GM21619 (cell line): Measurements from ENCODE around the gene CNTN1.

Source experiments
- ATAC-seq: cut with Tn5 transposase; IDR thresholded peaks from one replicate; pipeline ENCODE4 v1.9.1; 2021; ENCODE audit not compliant: unreplicated experiment

The CNTN1 gene

DNA sequence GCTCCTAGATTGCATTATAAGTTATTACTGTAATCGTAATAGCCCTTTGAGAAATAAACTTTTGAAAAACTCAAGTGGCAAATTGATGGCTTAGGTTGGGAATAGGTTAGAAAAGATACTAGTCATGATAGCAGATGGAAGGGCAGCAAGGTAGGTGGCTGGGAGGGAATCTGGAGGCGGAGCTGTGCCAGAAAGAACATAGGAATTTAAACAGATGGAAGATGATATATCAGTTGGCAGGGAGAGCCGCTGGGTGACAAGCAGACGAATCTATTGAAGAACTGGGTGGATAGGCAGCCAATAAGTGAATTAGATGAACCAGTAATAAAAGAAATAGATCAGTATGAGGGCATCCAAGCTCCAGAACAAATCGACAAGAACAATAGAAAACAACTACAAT, 142.1 kb downstream of the CNTN1 start:
- no peak for ATAC-seq

DNA sequence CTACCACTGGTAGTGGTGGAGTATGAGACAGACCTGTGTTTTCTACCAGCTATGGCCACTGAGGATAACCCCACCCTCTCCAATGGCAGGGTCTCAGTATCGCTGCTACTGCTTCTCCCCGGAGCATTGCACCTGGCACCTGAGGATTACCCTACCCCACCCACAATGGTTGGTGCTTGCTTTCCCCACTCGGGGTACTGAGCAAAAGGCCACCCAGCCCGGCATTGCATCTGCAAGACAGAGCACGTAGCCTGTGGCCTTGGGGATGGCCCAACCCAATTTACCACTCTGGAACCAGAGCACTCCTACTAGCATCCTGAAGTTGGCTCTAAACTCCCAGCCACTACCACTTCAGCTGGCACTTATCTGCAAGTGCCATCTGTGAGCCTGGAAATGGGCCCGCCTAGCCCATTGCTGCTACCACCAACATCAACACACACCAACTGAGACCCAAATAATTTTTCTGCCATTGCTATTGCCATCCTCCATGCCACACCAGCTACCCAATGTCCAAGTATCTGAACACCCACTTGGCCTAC, 145.7 kb downstream of the CNTN1 start:
- no peak for ATAC-seq

DNA sequence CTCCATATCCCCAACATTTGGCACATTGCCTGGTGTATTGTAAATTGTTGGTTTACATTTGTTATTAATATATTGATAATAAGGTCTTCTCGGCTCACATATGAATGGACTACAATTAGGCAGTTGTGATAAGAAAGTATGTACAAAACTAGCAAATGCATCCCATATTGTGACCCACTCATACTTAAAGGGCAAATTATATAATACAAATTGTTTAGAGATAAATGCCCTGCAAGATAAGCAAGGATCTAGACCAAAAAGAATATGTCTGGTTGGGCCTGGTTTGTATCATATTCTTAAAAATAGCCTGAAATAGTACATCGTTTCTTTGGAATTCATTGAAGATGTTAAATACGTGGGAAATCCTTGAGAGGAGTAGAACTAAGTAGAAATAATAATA, 151.3 kb downstream of the CNTN1 start:
- ATAC-seq, result no peak

DNA sequence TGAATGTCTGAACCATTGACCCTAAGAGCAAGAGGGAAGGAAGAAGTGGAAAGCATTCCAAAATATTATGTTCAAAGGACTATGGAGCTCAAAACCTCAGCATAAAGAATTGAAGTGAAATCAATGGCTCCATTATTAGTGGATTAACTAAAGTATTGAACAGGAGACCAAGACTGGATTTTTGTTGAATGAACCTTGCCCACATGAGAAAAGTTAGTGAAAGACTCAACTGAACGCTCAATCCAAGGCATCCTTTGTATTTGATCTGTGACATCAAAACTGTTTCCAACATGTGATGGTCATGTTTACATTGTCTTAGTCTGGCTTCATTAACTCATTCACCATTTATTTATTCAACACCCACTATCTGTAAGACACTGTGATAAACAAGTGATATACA, 161.0 kb downstream of the CNTN1 start:
- no peak for ATAC-seq

DNA sequence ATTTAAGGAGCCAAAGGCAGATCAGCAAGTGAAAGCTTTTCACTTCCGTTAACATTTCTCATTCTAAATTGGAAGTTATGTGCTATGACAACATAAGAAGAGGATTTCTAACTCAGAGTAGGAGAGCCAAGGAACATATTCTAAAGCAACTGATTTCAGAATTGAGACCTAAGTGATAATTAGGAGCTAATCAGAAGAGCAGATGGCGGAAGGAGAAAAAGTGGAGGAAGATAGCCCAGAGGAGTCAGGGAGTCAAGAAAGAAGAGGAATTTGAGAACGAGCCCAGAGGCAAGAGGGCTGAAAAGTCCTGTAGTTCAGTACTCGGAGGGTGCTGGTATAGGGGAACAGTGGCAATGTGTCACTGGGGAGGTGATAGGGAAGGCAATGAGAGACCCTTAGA, 162.4 kb downstream of the CNTN1 start:
- no peak for ATAC-seq

DNA sequence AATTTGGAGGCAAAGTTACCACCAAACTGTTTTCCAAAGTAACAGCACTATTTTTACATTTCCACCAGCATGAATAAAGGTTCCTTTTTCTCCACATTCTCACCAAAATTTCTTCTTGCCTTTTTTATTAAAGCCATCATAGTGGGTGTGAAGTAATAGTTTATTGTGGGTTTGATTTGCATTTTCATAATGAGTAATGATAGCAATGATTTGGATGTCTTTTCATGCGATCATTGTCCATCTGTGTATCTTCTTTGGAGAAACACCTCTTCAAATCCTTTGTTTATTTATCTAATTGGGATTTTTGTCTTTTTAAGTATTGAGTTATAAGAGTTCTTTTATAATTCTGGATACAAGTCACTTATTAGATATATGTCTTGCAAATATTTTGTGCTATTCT, 172.7 kb downstream of the CNTN1 start:
- ATAC-seq, result no peak

DNA sequence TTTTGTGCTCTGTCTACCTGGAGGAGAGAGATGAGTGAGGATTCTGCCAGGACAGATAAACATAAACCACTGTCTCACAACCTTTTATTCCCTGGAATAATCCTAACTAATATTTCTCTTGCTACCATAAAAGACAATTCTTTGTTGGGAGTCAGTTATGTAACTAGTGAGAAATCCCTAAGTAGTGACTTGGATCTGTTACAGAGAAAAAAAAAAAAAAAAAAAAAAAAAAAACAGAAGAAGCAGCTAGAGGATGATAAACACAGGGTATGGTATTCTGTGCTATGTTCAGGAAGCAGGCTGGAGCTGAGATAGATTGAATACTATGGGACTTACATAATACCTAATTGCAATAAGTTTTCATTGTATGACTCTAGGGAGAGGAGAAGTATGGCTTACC, 178.7 kb downstream of the CNTN1 start:
- ATAC-seq, result no peak

DNA sequence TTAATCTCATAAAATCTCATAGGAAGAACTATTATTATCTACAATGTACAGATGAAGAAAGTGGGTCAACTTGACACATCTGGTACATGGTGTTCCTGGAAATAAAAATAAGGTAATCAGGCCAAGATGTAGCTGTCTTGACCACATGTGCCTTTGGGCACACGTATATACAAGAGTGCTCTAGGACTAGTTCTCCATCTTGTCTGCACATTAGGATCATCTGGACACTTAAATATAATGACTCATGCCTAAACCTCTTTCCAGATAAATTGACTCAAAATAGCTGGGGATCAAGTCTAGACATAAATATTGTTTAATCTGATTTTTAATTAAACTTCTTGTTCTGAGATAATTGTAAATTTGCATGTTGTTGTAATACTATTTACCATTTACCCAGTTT, 182.6 kb downstream of the CNTN1 start:
- no peak for ATAC-seq

DNA sequence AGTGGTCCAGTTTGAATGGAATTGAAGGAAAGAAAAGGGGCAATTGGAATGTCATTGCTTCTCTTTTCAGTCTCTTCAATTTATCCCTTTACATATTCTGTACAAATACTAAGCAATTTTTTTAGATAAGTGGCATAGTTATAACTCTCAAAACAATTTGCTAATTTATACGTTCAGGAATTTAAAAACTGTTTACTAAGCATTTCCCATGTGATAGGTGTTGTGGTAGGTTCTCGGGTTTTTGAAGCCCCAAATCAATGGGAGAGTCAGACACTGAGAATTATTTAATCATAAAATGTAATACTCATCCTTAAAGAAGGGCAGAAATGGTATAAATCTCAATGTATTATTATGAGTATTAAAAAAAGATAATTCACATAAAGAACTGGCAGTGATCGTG, 197.1 kb downstream of the CNTN1 start:
- no peak for ATAC-seq

DNA sequence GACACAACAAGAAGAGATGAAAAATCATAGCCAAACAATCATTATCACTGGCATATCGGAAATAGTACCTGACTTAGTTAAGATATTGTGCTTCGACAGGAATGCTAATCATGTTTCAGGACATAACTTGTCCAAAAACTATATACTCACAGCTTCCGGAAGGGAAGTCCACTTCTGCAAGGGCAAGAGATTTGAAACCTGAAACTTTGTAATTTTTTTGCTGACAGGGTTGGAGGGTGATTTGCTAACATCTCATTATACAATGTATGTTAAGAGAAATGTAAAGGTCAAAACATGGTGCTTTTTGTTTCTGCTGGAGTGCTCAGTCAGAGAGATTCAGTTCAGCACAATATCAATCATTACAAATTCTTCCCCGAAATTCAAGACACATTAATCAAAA, 200.3 kb downstream of the CNTN1 start:
- ATAC-seq, result no peak

DNA sequence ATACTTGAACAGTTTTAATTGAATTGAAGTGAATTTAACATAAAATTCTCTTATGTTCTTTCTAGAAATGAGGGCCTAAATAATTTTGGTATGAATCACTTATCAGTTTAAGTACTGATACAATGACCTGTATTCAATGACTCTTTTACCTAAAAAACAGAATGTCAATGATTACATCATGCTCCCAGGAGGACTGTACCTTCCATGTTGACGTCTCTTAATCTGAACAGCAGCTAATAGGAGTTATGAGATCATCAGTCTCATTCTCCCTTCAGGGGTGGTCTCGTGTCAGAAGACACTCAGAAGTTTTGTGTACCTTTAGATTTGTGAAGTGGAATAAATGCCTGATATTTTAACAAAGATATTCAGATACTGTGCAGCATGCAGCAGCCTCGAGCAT, 206.3 kb downstream of the CNTN1 start:
- no peak for ATAC-seq

DNA sequence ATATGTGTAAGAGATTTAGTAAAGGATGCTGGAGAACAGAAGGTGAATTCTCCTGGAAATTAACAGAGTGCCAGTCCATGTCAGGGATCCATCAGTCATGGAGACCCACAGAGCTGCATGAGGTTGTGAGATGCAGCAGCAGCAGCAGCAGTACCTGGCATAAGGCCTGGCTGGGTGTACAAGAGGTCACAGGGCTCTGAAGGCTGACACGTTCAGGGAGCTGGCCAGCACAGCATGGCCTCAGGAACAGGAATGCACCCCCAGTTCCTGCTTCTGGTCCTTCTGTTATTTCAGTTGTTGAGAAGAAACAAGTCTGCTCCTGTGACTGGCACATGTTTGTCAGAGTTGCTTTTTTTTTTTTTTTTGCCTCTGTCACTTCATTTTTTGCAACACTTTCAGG, 210.8 kb downstream of the CNTN1 start:
- no peak for ATAC-seq

DNA sequence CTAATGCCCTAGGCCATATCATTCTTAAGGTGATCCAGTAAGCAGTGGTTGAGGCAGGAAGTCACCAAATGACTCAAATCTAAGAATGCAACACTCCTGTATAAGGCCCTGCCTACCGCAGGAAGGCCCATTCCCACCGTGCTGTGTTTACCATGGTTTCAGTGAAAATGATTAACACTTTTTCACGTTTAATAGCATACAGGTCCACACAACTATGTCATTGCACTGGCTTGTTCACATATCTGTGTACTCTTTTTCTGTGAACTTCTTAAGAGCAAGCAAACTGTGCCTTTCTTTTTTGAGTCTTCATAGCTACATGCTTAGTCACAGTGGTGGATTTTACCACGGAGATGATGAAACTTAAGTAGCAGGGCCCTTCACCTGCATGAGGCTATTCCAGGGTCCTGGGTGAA, 214.9 kb downstream of the CNTN1 start:
- ATAC-seq, result peak; percentile 95

DNA sequence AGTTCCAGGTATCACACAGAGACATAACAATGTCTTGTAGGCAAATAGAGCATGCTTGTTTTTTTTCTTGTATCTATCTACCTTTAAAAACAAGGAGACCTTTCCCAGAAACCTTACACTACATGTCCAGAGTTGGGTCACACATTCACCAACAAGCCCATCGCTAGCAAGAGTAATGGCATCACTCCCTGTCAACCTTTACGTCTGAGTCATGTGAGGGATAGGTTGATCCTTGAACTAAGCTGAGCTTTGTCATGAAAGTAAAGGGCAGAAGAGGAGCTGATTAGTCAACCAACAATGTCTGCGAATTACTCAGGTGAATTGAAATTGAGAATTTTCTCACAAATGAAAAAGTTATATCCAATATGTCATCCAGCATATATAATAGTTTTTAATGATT, 219.4 kb downstream of the CNTN1 start:
- no peak for ATAC-seq

DNA sequence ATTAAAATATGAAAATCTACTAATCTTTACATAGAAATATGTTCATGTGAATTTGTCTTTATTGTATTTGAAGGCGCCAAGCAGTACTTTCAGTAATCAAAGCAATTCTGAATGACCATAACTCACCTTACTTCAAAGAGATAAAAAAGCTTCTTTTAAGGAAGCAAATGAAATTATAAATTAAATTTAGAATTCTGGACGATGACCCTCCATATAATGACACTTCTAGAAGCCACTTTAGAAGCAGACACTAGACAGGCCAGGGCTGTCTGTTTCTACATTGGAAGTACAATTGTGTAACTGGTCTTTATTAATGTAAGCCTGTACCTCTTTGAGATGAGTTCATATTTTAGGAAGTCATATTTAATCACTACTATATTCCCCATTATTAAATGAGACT, 222.9 kb downstream of the CNTN1 start:
- no peak for ATAC-seq

DNA sequence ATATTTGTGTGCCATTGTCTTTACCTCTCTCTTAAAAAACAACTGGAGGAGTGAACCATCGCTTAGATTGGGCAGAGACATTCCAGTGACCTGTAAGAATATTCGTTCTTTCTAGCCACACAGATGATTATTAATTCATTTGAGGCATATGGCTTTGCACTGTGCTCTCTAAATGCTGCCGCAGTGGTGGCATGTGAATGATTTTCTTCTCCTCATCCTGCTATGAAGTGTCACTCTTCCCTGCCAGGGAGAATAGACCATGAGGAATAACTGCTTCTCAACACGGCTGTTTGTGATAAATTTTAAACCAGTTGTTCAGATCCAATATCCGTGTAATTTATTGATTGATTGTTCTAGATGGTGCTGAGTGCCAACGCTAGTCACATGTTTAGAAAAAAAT, 225.3 kb downstream of the CNTN1 start:
- ATAC-seq, result no peak

DNA sequence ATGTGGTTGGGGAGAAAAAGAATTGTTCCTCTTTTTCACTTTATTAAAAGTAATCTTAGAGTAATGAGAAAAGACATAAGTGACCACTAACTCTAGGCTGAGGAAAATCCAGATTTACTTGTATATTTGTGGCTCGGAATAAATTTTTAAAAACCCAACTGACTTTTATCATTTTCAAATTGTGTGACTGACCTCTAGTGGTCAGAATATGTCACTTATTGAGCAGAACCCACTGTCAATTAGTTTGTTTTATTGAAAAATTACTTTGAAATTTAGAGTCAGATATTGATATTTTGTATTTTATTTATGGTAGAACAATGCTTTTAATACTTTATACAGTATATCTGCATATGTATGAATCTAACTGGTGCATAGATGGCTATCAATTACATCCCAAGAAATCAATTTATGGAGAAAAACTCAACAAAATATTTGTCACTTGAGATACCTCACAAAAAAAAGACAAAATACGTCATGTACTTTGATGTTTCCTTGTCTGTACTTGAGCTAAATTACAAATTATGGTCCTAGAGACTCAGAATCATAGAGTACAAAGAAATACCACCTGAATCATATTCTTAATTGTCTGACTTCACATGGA, 229.4 kb downstream of the CNTN1 start:
- ATAC-seq, result no peak

DNA sequence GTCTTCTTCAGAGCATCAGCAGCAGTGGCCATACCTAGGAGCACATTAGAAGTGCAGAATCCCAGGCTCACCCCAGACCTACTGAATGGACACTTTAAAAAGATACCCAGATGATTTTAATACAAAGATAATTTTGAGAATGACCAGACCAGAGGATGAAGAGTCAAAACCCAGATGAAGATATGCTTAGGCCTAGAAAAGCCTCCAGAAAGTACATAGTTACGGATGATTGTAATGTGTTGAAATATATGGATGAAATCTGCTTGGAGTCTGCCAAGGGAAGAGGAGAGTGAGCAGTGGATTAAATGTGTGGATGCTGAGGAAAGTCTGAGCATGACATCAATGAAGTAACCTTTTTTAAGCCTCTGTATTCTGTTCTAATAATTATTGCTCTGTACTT, 245.7 kb downstream of the CNTN1 start:
- no peak for ATAC-seq

DNA sequence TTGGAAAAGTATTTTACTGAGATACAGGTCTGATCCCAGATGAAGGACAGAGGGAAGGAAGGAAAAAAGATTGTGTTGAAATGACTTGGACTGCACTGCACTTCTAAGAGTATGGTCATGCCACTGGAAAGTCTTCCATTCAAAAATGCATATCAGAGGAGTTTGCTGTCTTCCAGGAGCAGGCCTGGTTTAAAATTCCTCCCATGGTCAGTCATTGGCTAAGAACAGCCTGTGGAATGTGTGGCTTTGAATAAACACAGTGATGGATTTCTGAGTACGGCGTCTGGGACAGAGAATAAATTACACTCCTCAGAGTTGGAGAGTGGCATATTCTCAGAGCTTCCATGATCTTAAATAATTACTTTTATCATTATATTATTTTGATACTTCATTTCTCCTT, 250.1 kb downstream of the CNTN1 start:
- ATAC-seq, result no peak

DNA sequence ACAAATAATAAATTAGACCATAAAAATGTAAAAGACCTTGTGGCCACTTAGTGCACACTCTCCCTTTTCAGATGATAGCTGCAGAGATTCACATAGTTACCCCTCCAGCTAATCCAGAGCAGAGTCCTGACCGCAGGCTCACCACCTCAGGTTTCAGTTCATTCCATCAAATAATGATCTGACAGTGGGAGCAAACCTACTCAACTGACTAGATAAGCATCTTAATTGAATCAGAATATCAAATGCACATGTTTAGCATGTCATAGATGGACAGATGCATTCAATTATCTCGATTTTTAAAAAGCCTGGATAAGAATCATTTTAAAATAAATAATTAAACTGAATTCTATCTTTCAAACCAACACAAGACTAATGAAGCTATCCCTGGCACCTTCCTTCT, 253.5 kb downstream of the CNTN1 start:
- no peak for ATAC-seq

DNA sequence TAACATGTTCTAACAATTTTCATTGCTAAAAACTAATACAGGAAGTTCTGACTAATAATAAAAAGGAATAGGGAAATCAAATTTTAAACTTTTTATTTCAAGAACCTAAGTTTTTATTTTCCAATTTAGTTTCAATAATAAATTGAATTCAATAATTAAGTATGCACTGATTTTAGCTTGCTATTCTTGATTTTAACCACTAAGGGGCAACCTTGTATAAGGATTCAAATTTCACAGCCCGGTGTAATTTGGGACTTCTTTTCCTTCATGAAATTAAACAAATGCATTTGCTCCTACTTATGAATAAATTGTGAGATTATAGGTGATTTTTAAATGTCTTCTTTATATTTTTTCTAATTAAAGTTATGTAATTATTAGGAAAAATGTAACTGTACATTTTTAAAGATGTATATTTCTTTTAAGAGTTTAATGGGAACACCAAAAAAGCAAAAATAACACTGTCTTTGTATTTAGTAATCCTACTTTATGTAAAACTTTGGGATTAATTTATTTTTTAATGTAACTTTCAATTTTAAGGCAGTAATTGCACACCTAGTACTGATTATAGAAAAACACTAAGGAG, 254.5 kb downstream of the CNTN1 start:
- ATAC-seq, result no peak

DNA sequence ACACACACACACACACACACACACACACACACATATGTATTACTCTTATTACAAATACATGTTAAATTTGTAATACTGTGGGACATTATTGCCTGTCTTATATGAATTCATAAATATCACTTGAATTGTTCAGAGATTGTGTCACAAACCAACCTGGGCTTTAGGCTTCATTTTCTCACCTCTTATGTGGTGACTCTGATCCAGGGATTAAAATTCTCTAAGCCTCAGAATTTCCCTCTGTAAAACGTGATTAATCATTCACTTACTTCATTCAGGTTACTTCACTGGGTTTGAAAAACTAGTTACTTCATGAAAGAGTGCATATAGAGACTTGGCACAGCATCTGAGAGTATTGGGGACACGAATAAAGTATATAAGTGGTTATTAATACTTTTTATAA, 255.6 kb downstream of the CNTN1 start:
- ATAC-seq, result no peak

DNA sequence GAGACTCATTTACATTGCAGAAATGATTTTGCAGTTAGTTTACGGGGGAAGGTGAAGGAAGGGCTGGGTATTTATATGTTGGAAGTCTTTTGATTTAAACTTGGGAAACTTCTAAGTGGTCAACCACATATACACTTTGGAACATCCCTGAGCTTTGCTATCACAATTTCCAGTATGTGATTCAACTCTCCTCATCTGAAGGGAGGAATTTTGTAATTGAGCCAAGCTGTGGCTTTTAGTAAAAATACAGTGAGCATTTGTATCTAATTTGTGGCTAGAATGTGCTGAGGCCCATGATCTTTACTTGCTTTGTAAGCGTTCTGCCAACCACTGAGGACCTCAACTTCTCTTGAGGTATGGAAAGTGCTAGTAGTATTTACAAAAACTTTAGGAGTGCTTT, 260.8 kb downstream of the CNTN1 start:
- no peak for ATAC-seq
